Measurements from ENCODE around the gene CPOX.

The CPOX gene

GRCh38 chr3:98534734-98535133 lies 58.7 kb downstream of the CPOX start:
- no peak overlapping the region for H3K4me3 ChIP-seq (ENCODE audit: low read depth, low read length)
- TF ChIP-seq POLR2A (IDR thresholded peaks at IDR 0.05; ENCODE audit: extremely low read depth, insufficient read length) (no peak), MAX (IDR thresholded peaks at IDR 0.05; ENCODE audit: low read depth, low read length) (no peak), CTCF (IDR thresholded peaks at IDR 0.05; ENCODE audit: low read depth, low read length) (no peak), MYC (IDR thresholded peaks at IDR 0.05; ENCODE audit: low read depth, low read length) (no peak)
- no peak for DNase-seq (ENCODE audit: low read depth)

GRCh38 chr3:98534168-98534567 lies 59.2 kb downstream of the CPOX start:
- no peak overlapping the region for H3K4me3 ChIP-seq (ENCODE audit: low read depth, low read length)

GRCh38 chr3:98532709-98533571 lies 60.5 kb downstream of the CPOX start:
- no peak for DNase-seq (ENCODE audit: low read depth)
- no peak overlapping the region for H3K4me3 ChIP-seq (ENCODE audit: low read depth, low read length)

More at GRCh38 chr3:98534168-98534567, 59.2 kb downstream of the CPOX start:
- no peak for TF ChIP-seq POLR2A (IDR thresholded peaks at IDR 0.05; ENCODE audit: extremely low read depth, insufficient read length)
- TF ChIP-seq MYC (IDR thresholded peaks at IDR 0.05; ENCODE audit: low read depth, low read length), result no peak
- TF ChIP-seq CTCF (IDR thresholded peaks at IDR 0.05; ENCODE audit: low read depth, low read length), result no peak
- TF ChIP-seq MAX (IDR thresholded peaks at IDR 0.05; ENCODE audit: low read depth, low read length), result no peak
- no peak for DNase-seq (ENCODE audit: low read depth)

GRCh38 chr3:98532275-98532637 lies 61.2 kb downstream of the CPOX start:
- no peak overlapping the region for H3K4me3 ChIP-seq (ENCODE audit: low read depth, low read length)
- DNase-seq (ENCODE audit: low read depth), result no peak

More at GRCh38 chr3:98532709-98533571, 60.5 kb downstream of the CPOX start:
- TF ChIP-seq POLR2A (IDR thresholded peaks at IDR 0.05; ENCODE audit: extremely low read depth, insufficient read length), result no peak
- no peak for TF ChIP-seq MAX (IDR thresholded peaks at IDR 0.05; ENCODE audit: low read depth, low read length)
- no peak for TF ChIP-seq CTCF (IDR thresholded peaks at IDR 0.05; ENCODE audit: low read depth, low read length)
- no peak for TF ChIP-seq MYC (IDR thresholded peaks at IDR 0.05; ENCODE audit: low read depth, low read length)

GRCh38 chr3:98531622-98532274 lies 61.7 kb downstream of the CPOX start, which contains the start of gene GPR15:
GPR15 (plus strand) TSS chr3:98531978; CDS start chr3:98532034, 56 bp downstream.
- no peak for TF ChIP-seq POLR2A (IDR thresholded peaks at IDR 0.05; ENCODE audit: extremely low read depth, insufficient read length)
- no peak for TF ChIP-seq CTCF (IDR thresholded peaks at IDR 0.05; ENCODE audit: low read depth, low read length)
- no peak for TF ChIP-seq MYC (IDR thresholded peaks at IDR 0.05; ENCODE audit: low read depth, low read length)
- TF ChIP-seq MAX (IDR thresholded peaks at IDR 0.05; ENCODE audit: low read depth, low read length), result no peak
- DNase-seq (ENCODE audit: low read depth), result no peak
- H3K4me3 ChIP-seq (ENCODE audit: low read depth, low read length), result no peak within 1 kb of the TSS

More at GRCh38 chr3:98532275-98532637, 61.2 kb downstream of the CPOX start:
- TF ChIP-seq CTCF (IDR thresholded peaks at IDR 0.05; ENCODE audit: low read depth, low read length) (no peak), MYC (IDR thresholded peaks at IDR 0.05; ENCODE audit: low read depth, low read length) (no peak), MAX (IDR thresholded peaks at IDR 0.05; ENCODE audit: low read depth, low read length) (no peak), POLR2A (IDR thresholded peaks at IDR 0.05; ENCODE audit: extremely low read depth, insufficient read length) (no peak)
